ENCODE data around the gene PCBP4. TPM values are rescaled to one million over a fixed set of nuclear protein-coding genes. Genes with fewer than 3 reads are reported as not detected.

Gene PCBP4
- total and polyA plus RNA-seq, 7 donors, result 15.6 to 292 (median 256) TPM

- no peak for TF ChIP-seq POLR2AphosphoS5 (IDR thresholded peaks at IDR 0.05)
- TF ChIP-seq CTCF (IDR thresholded peaks at IDR 0.05), result no peak
- no peak for TF ChIP-seq POLR2A (IDR thresholded peaks at IDR 0.05)
- TF ChIP-seq EP300 (IDR thresholded peaks at IDR 0.05), result no peak
- no peaks in the 10 kb centered on the region for H3K36me3 ChIP-seq
- H3K9me3 ChIP-seq, result no peaks in the 10 kb centered on the region
- H3K27ac ChIP-seq, result no peak overlapping the region
- no peaks in the 10 kb centered on the region for H3K4me1 ChIP-seq
- no peak for DNase-seq
- H3K27me3 ChIP-seq, result no peaks in the 10 kb centered on the region
- intact Hi-C loops (cut with DNase I), result no loop called here
- no peak overlapping the region for H3K4me3 ChIP-seq
- 81 to 89% methylated on average over 7 of the region's 7 CpGs for WGBS, 2 donors
Observed at GRCh38 chr3:52012699-52013098, 45.4 kb upstream of the PCBP4 start.

- no peak for DNase-seq
- peaks cover 0 to 11% (median 9%) of the 10 kb centered on the region in 4 donors for H3K4me1 ChIP-seq
- no peaks in the 10 kb centered on the region for H3K9me3 ChIP-seq
- H3K36me3 ChIP-seq, result no peaks in the 10 kb centered on the region
- H3K27me3 ChIP-seq, result no peaks in the 10 kb centered on the region
- intact Hi-C loops (cut with DNase I), result no loop called here
- H3K4me3 ChIP-seq, result no peak overlapping the region
- H3K27ac ChIP-seq, result no peak overlapping the region
- TF ChIP-seq EP300 (IDR thresholded peaks at IDR 0.05) (no peak), CTCF (IDR thresholded peaks at IDR 0.05) (no peak), POLR2AphosphoS5 (IDR thresholded peaks at IDR 0.05) (no peak), POLR2A (IDR thresholded peaks at IDR 0.05) (no peak)
Observed at GRCh38 chr3:52010431-52010830, 43.2 kb upstream of the PCBP4 start.

GRCh38 chr3:52007291-52007690, 40.0 kb upstream of the PCBP4 start:
- Histone ChIP-seq H3K36me3 (no peaks in the 10 kb centered on the region), H3K4me1 (peaks cover 0 to 13% (median 12%) of the 10 kb centered on the region in 4 donors), H3K9me3 (no peaks in the 10 kb centered on the region), H3K27me3 (no peaks in the 10 kb centered on the region), H3K4me3 (no peak overlapping the region), H3K27ac (no peak overlapping the region)
- intact Hi-C loops (cut with DNase I), result no loop called here
- WGBS, 2 donors, result 73 to 79% methylated on average over 4 of the region's 4 CpGs
- no peak for DNase-seq
- TF ChIP-seq POLR2AphosphoS5 (IDR thresholded peaks at IDR 0.05) (no peak), POLR2A (IDR thresholded peaks at IDR 0.05) (no peak), EP300 (IDR thresholded peaks at IDR 0.05) (no peak), CTCF (IDR thresholded peaks at IDR 0.05) (no peak)

GRCh38 chr3:52006820-52007133, 39.5 kb upstream of the PCBP4 start:
- no peak overlapping the region for H3K27ac ChIP-seq
- WGBS, 2 donors, result 74 to 91% methylated on average over 6 of the region's 6 CpGs
- TF ChIP-seq POLR2AphosphoS5 (IDR thresholded peaks at IDR 0.05), result no peak
- TF ChIP-seq EP300 (IDR thresholded peaks at IDR 0.05), result no peak
- TF ChIP-seq CTCF (IDR thresholded peaks at IDR 0.05), result no peak
- TF ChIP-seq POLR2A (IDR thresholded peaks at IDR 0.05), result no peak
- H3K9me3 ChIP-seq, result no peaks in the 10 kb centered on the region
- no peaks in the 10 kb centered on the region for H3K27me3 ChIP-seq
- no peak overlapping the region for H3K4me3 ChIP-seq
- peaks cover 0 to 16% (median 12%) of the 10 kb centered on the region in 4 donors for H3K4me1 ChIP-seq
- H3K36me3 ChIP-seq, result no peaks in the 10 kb centered on the region
- no peak for DNase-seq
- intact Hi-C loops (cut with DNase I), result no loop called here

- H3K9me3 ChIP-seq, result no peaks in the 10 kb centered on the region
- intact Hi-C loops (cut with DNase I), result no loop called here
- DNase-seq, result no peak
- H3K27me3 ChIP-seq, result no peaks in the 10 kb centered on the region
- H3K4me1 ChIP-seq, result peaks cover 0 to 19% (median 15%) of the 10 kb centered on the region in 4 donors
- 70% methylated on average over 8 of the region's 8 CpGs for WGBS, 2 donors
- no peak overlapping the region for H3K27ac ChIP-seq
- no peak overlapping the region for H3K4me3 ChIP-seq
- TF ChIP-seq POLR2AphosphoS5 (IDR thresholded peaks at IDR 0.05) (no peak), CTCF (IDR thresholded peaks at IDR 0.05) (no peak), EP300 (IDR thresholded peaks at IDR 0.05) (no peak), POLR2A (IDR thresholded peaks at IDR 0.05) (no peak)
- H3K36me3 ChIP-seq, result no peaks in the 10 kb centered on the region
Observed at GRCh38 chr3:52006017-52006819, 39.0 kb upstream of the PCBP4 start.
